CD14-positive monocyte (primary cell): ENCODE measurements around the gene CA10. TPM values are rescaled to one million over a fixed set of nuclear protein-coding genes. Genes with fewer than 3 reads are reported as not detected.

ENCODE experiments used
- DNase-seq, 3 donors: peaks; one replicate each; pipeline ENCODE4 v3.0.0-alpha.2; 2011 to 2022
- H2AFZ ChIP-seq: 2 replicates; pipeline ENCODE4 v1.6.0; 2012; ENCODE audit warnings: mild to moderate bottlenecking, low read depth, low read length, inconsistent platforms; ENCODE audit not compliant: insufficient read depth, poor library complexity, severe bottlenecking
- H3K27ac ChIP-seq, 2 donors: 1 replicate in 1 of 2; 2 replicates in 1 of 2; pipeline ENCODE4 v1.5.1; 2012 to 2013; ENCODE audit warnings: low read length in 2 of 2, control low read depth in 1 of 2, inconsistent platforms in 1 of 2, low read depth in 1 of 2, mild to moderate bottlenecking in 1 of 2
- H3K27me3 ChIP-seq, 2 donors: one replicate each; pipeline versions ENCODE4 v1.6.0 to v1.6.1; 2011 to 2013; ENCODE audit warnings: low read length in 2 of 2; ENCODE audit not compliant: control insufficient read depth in 2 of 2, insufficient read depth in 2 of 2
- H3K36me3 ChIP-seq, 2 donors: replicated peaks in 1 of 2; 1 replicate in 1 of 2; 2 replicates in 1 of 2; pipeline versions ENCODE4 v1.5.1 to v1.6.1; 2012 to 2013; ENCODE audit warnings: low read length in 2 of 2, control low read depth in 1 of 2, inconsistent platforms in 1 of 2, mild to moderate bottlenecking in 1 of 2; ENCODE audit not compliant: insufficient read depth in 2 of 2, control insufficient read depth in 1 of 2
- H3K4me1 ChIP-seq, 2 donors: 1 replicate in 1 of 2; 2 replicates in 1 of 2; pipeline versions ENCODE4 v1.5.1 to v1.6.1; 2012 to 2013; ENCODE audit warnings: low read length in 2 of 2, control low read depth in 1 of 2, inconsistent platforms in 1 of 2, mild to moderate bottlenecking in 1 of 2, moderate library complexity in 1 of 2; ENCODE audit not compliant: insufficient read depth in 2 of 2, control insufficient read depth in 1 of 2
- H3K4me2 ChIP-seq: replicated peaks from 2 replicates; pipeline ENCODE3; 2012; ENCODE audit warnings: low read length, moderate library complexity, mild to moderate bottlenecking; ENCODE audit not compliant: poor library complexity, severe bottlenecking; ENCODE audit errors: extremely low read depth
- H3K4me3 ChIP-seq, 3 experiments: fragments of 200-600 bp in 1 of 3; sonication (generic) in 1 of 3; replicated peaks in 1 of 3; 1 replicate in 2 of 3; 2 replicates in 1 of 3; pipeline ENCODE4 v1.5.1; 2011 to 2013; ENCODE audit warnings: low read length in 3 of 3, mild to moderate bottlenecking in 3 of 3, control low read depth in 2 of 3, low read depth in 2 of 3, inconsistent platforms in 1 of 3, moderate library complexity in 1 of 3
- H3K79me2 ChIP-seq: 2 replicates; pipeline ENCODE4 v1.6.0; 2012; ENCODE audit warnings: mild to moderate bottlenecking, control low read depth, inconsistent platforms, low read length, moderate library complexity; ENCODE audit not compliant: insufficient read depth
- H3K9ac ChIP-seq: 2 replicates; pipeline ENCODE4 v1.6.0; 2017; ENCODE audit warnings: low read length, mild to moderate bottlenecking; ENCODE audit not compliant: insufficient read depth, poor library complexity, severe bottlenecking
- H3K9me3 ChIP-seq, 2 donors: replicated peaks in 1 of 2; 1 replicate in 1 of 2; 2 replicates in 1 of 2; pipeline versions ENCODE4 v1.5.1 to v1.6.1; 2012 to 2013; ENCODE audit warnings: low read length in 2 of 2, control low read depth in 1 of 2; ENCODE audit not compliant: control insufficient read depth in 1 of 2, insufficient read depth in 1 of 2
- H4K20me1 ChIP-seq: 2 replicates; pipeline ENCODE4 v1.6.0; 2012; ENCODE audit warnings: mild to moderate bottlenecking, low read length, control low read depth, moderate library complexity; ENCODE audit not compliant: insufficient read depth
- H3K27ac Mint-ChIP-seq, 7 donors: one replicate each; pipeline ENCODE4 v1.8.0; 2020; ENCODE audit warnings: mild to moderate bottlenecking in 7 of 7, mixed read lengths in 7 of 7, moderate library complexity in 6 of 7, inconsistent platforms in 2 of 7
- H3K27me3 Mint-ChIP-seq, 3 donors: one replicate each; pipeline ENCODE4 v1.8.0; 2021 to 2022; ENCODE audit warnings: low read depth in 3 of 3, mild to moderate bottlenecking in 3 of 3, mixed read lengths in 3 of 3, moderate library complexity in 3 of 3, inconsistent platforms in 1 of 3
- H3K36me3 Mint-ChIP-seq, 2 donors: one replicate each; pipeline ENCODE4 v1.8.0; 2020; ENCODE audit warnings: mixed read lengths in 2 of 2, inconsistent platforms in 1 of 2, mild to moderate bottlenecking in 1 of 2
- H3K4me1 Mint-ChIP-seq: one replicate; pipeline ENCODE4 v1.8.0; 2020; ENCODE audit warnings: mild to moderate bottlenecking, mixed read lengths
- H3K4me3 Mint-ChIP-seq, 2 donors: one replicate each; pipeline ENCODE4 v1.8.0; 2020; ENCODE audit warnings: mild to moderate bottlenecking in 2 of 2, mixed read lengths in 2 of 2, moderate library complexity in 1 of 2
- H3K9me3 Mint-ChIP-seq, 7 donors: one replicate each; pipeline ENCODE4 v1.8.0; 2020 to 2022; ENCODE audit warnings: mixed read lengths in 7 of 7, mild to moderate bottlenecking in 6 of 7, moderate library complexity in 6 of 7, inconsistent platforms in 2 of 7
- WGBS: methylation state at CpG from one replicate; pipeline ENCODE4 v1.1.5; 2013; ENCODE audit warnings: missing lambda C conversion rate; ENCODE audit not compliant: insufficient coverage; 5-methylcytosine and 5-hydroxymethylcytosine counted together
- intact Hi-C, 2 donors: fragments of 100-400 bp; cut with micrococcal nuclease; formaldehyde crosslinking; loops; one replicate each; pipeline versions ENCODE4 v1.15.0 to v1.15.1; 2023
- polyA plus RNA-seq, 3 donors: library from polyadenylated mRNA; depleted of rRNA in 1 of 3; unstranded in 2 of 3; stranded (reverse) in 1 of 3; fragments of 300-500 nt in 2 of 3; fragments of >200 nt in 1 of 3; fragmentation: Illumina TruSeq in 2 of 3; gene quantifications; 1 replicate in 2 of 3; 2 replicates in 1 of 3; pipeline ENCODE4 v1.2.3, GENCODE V29; 2012 to 2021
- TF ChIP-seq, protein P1 (sequence below): fragments of 200-600 bp; IDR thresholded peaks from one replicate; pipeline ENCODE4 v1.8.0; 2022; ENCODE audit warnings: antibody characterized with exemption, mild to moderate bottlenecking

Gene CA10
- polyA plus RNA-seq, 3 donors = not detected

DNA sequence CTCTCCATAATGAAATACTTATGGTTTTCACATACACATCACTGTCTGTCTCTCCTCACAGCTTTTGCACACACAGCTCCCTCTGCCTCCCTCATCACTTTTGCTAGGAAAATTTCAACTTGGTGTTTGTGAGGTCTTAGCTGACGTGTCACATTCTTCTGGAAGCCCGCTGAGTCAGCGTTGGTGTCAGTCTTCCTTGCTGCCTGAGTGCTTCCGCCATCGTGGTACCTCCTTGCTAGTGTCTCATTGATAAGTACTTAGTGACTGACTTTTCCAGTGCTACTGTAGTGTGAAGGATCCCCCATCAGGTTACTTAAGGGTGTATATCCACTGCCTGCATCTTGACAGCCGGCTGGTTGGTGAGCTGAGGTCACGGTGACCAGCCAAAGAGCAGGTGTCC lies 33.5 kb downstream of the CA10 start:
- Mint-ChIP-seq H3K36me3 (no peaks in the 10 kb centered on the region), H3K4me1 (no peaks in the 10 kb centered on the region), H3K4me3 (no peak overlapping the region), H3K27me3 (peaks cover 0 to 1% (median 0%) of the 10 kb centered on the region in 3 donors), H3K9me3 (peaks cover 0 to 3% (median 0%) of the 10 kb centered on the region in 7 donors), H3K27ac (no peak overlapping the region)
- WGBS = 83% methylated on average over 5 of the region's 7 CpGs
- H2AFZ ChIP-seq = no peak overlapping the region
- DNase-seq = no peak
- no peaks in the 10 kb centered on the region for H3K36me3 ChIP-seq
- H3K27me3 ChIP-seq = no peaks in the 10 kb centered on the region
- H3K27ac ChIP-seq = no peak overlapping the region
- intact Hi-C loops = no loop called here
- H3K4me1 ChIP-seq = no peaks in the 10 kb centered on the region
- H4K20me1 ChIP-seq = no peaks in the 10 kb centered on the region
- H3K9me3 ChIP-seq = peaks cover 0 to 4% of the 10 kb centered on the region in 2 donors
- no peak overlapping the region for H3K4me3 ChIP-seq
- no peak overlapping the region for H3K4me2 ChIP-seq
- TF ChIP-seq, protein P1, sequence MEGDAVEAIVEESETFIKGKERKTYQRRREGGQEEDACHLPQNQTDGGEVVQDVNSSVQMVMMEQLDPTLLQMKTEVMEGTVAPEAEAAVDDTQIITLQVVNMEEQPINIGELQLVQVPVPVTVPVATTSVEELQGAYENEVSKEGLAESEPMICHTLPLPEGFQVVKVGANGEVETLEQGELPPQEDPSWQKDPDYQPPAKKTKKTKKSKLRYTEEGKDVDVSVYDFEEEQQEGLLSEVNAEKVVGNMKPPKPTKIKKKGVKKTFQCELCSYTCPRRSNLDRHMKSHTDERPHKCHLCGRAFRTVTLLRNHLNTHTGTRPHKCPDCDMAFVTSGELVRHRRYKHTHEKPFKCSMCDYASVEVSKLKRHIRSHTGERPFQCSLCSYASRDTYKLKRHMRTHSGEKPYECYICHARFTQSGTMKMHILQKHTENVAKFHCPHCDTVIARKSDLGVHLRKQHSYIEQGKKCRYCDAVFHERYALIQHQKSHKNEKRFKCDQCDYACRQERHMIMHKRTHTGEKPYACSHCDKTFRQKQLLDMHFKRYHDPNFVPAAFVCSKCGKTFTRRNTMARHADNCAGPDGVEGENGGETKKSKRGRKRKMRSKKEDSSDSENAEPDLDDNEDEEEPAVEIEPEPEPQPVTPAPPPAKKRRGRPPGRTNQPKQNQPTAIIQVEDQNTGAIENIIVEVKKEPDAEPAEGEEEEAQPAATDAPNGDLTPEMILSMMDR = no peak
- no peaks in the 10 kb centered on the region for H3K79me2 ChIP-seq
- no peak overlapping the region for H3K9ac ChIP-seq

DNA sequence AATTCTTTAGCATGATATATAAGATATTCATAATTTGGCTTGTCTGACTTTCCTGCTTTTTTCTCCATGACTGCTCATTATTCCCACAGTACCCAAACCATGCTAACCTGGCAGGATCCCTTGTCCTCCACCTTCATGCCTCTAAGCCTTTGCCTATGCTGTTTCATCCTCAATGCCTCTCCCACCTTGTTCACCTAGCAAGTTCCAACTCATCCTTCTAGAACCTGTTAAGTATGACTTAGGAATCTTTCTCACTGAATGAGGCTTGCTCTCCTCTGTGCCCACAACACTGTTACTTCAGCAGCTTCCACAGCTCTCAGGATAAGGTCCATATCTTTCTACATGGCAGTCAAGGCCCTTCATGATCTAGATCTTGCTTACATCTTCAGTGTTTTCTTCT lies 34.0 kb downstream of the CA10 start:
- intact Hi-C loops = no loop called here
- H3K4me3 Mint-ChIP-seq = no peak overlapping the region
- Histone ChIP-seq H2AFZ (no peak overlapping the region), H3K79me2 (no peaks in the 10 kb centered on the region), H3K4me3 (no peak overlapping the region), H3K4me2 (no peak overlapping the region), H3K9ac (no peak overlapping the region), H4K20me1 (no peaks in the 10 kb centered on the region), H3K36me3 (no peaks in the 10 kb centered on the region), H3K4me1 (no peaks in the 10 kb centered on the region), H3K9me3 (peaks cover 0 to 4% of the 10 kb centered on the region in 2 donors), H3K27me3 (no peaks in the 10 kb centered on the region), H3K27ac (no peak overlapping the region)
- no peaks in the 10 kb centered on the region for H3K4me1 Mint-ChIP-seq
- peaks cover 0 to 3% (median 0%) of the 10 kb centered on the region in 7 donors for H3K9me3 Mint-ChIP-seq
- TF ChIP-seq, protein P1 = no peak
- no peak for DNase-seq
- no peaks in the 10 kb centered on the region for H3K36me3 Mint-ChIP-seq
- peak overlapping the region in 1 of 7 donors; percentile 9 for H3K27ac Mint-ChIP-seq
- H3K27me3 Mint-ChIP-seq = no peaks in the 10 kb centered on the region
